ENCODE measurements around the gene TCF21.
A peak's percentile ranks its signal among the peaks of the same experiment; 100 is the strongest.
"Not testable (repeated sequence)": the region's sequence is repeated elsewhere in the genome, so short reads cannot be mapped to it uniquely, and the experiment has no call there.

TCF21 gene

DNA sequence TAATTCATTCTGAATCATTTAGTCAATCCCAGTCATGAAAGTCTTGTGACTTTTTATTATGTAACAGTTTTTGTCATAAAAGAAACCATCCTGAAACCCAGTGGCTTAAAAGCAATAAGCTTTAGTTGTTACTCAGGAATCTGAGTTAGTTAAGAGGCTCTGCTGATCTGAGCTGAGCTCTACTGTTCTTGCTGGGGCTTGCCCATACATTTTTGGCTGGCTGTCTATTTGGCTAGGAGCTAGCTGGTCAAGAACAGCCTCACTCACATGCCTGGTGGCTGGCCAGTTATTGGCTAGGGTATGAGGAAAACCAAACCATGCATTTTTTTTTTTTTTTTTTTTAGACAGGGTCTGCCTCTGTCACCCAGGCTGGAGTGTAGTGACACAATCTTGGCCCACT lies 10.6 kb downstream of the TCF21 start:
- H3K27me3 ChIP-seq (ENCODE audit: control insufficient read depth, insufficient read depth, low read length), result peaks cover 42% of the 10 kb centered on the region

DNA sequence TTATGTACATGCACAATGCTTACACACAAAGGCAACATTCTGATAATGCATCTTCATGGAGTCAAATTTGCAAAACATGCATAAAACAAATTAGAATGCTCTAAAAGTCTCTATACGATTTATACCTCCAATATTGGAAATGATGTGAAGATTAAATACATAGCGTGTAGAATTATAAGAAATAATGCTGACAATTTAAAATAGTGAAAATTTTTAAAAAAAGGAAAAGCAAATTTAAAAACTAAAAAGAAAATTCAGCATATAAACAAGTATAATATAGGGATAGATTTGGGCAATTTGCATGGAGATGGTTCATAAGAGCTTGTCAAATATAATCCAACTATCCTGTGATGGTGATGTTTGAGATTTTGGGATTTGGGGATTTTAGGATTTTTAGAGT lies 14.9 kb downstream of the TCF21 start:
- H3K4me3 ChIP-seq (ENCODE audit: low read depth, low read length), result no peak overlapping the region
- no peaks in the 10 kb centered on the region for H3K36me3 ChIP-seq (ENCODE audit: control insufficient read depth, insufficient read depth, low read length)
- H3K4me1 ChIP-seq (ENCODE audit: control insufficient read depth, insufficient read depth, low read length), result no peaks in the 10 kb centered on the region
- H3K9ac ChIP-seq (ENCODE audit: low read depth, low read length), result no peak overlapping the region
- H3K27ac ChIP-seq (ENCODE audit: low read depth, low read length), result no peak overlapping the region
- no peaks in the 10 kb centered on the region for H3K9me3 ChIP-seq (ENCODE audit: control insufficient read depth, insufficient read depth, low read length)
- no peaks in the 10 kb centered on the region; the same call in 1 of the 2 replicates for H3K27me3 ChIP-seq (ENCODE audit: control insufficient read depth, insufficient read depth, low read length)

More for the DNA sequence above, 10.6 kb downstream of the TCF21 start:
- Histone ChIP-seq H3K4me3 (ENCODE audit: low read depth, low read length) (no peak overlapping the region), H3K27ac (ENCODE audit: low read depth, low read length) (no peak overlapping the region), H3K36me3 (ENCODE audit: control insufficient read depth, insufficient read depth, low read length) (no peaks in the 10 kb centered on the region), H3K9me3 (ENCODE audit: control insufficient read depth, insufficient read depth, low read length) (no peaks in the 10 kb centered on the region), H3K9ac (ENCODE audit: low read depth, low read length) (no peak overlapping the region), H3K4me1 (ENCODE audit: control insufficient read depth, insufficient read depth, low read length) (peaks cover 11% of the 10 kb centered on the region)

DNA sequence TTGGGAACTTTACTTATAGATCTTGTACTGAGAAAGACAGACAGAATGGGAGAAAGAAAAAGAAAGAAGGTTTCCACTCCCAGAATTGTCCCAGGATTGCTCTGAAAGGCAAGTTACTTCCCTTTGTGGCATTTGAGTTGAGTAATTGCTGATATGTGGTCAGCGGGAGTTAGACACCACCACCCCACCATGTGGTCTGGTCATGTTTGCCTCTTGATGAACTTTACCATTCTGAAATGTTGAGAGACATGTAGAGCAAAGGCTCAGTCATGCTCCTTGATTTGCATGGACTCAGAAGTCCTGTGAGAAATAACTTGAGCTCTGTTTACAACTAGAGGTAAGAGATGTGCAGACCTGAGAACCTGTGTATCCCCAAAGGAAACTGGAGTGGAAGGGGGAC lies 17.1 kb downstream of the TCF21 start:
- Histone ChIP-seq H3K27me3 (ENCODE audit: control insufficient read depth, insufficient read depth, low read length) (no peaks in the 10 kb centered on the region; the same call in 1 of the 2 replicates), H3K4me3 (ENCODE audit: low read depth, low read length) (no peak overlapping the region), H3K4me1 (ENCODE audit: control insufficient read depth, insufficient read depth, low read length) (no peaks in the 10 kb centered on the region), H3K9me3 (ENCODE audit: control insufficient read depth, insufficient read depth, low read length) (no peaks in the 10 kb centered on the region), H3K27ac (ENCODE audit: low read depth, low read length) (no peak overlapping the region), H3K9ac (ENCODE audit: low read depth, low read length) (no peak overlapping the region), H3K36me3 (ENCODE audit: control insufficient read depth, insufficient read depth, low read length) (no peaks in the 10 kb centered on the region)

DNA sequence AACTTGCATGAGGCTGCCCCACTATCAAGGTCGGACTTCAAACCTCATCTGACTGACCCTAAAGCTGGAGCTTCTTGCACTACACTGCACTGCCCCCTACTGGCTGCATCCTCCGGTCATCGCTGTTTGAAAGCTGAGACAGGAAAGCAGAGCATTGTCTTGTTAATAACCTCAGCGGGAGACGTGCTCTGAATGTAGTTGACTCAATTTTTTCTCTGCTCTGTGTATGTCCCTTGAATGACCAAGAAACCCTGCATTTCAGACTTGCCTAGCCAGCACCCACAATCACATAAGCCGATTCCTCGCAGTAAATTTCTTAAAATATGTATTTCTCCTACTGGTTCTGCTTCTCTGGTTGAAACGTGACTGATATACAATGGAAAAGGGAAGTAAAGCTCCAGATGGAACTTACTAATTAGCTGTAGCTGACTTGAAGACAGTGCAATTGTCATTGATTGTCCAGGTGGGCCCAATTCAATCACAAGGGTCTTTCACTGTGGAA lies 27.8 kb downstream of the TCF21 start:
- no peak overlapping the region for H3K9ac ChIP-seq (ENCODE audit: low read depth, low read length)
- H3K9me3 ChIP-seq (ENCODE audit: control insufficient read depth, insufficient read depth, low read length), result peaks cover 4% of the 10 kb centered on the region; the same call in 1 of the 2 replicates
- H3K4me1 ChIP-seq (ENCODE audit: control insufficient read depth, insufficient read depth, low read length), result peaks cover 19% of the 10 kb centered on the region
- H3K27ac ChIP-seq (ENCODE audit: low read depth, low read length), result peak overlapping the region; percentile 79
- H3K27me3 ChIP-seq (ENCODE audit: control insufficient read depth, insufficient read depth, low read length), result no peaks in the 10 kb centered on the region
- H3K36me3 ChIP-seq (ENCODE audit: control insufficient read depth, insufficient read depth, low read length), result no peaks in the 10 kb centered on the region
- peak overlapping the region; percentile 36 for H3K4me3 ChIP-seq (ENCODE audit: low read depth, low read length)

DNA sequence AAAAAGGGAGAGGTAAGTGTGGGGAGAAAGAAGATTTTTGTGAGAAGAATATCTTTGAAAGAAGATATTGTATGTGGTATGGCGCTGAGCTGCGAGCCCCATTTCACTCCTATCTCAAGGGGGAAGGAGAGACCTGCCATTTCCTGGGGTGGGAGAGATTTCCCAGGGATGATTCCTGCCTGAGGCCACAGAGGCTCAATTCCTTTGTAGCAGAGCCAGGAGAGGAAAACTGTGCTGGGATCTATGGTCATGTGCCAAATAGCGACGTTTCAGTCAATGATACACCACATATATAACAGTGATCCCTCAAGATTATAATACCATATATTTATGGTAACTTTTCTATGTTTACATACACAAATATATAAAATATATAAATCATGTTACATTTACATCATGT lies 28.9 kb downstream of the TCF21 start:
- Histone ChIP-seq H3K9ac (ENCODE audit: low read depth, low read length) (no peak overlapping the region), H3K9me3 (ENCODE audit: control insufficient read depth, insufficient read depth, low read length) (peaks cover 4% of the 10 kb centered on the region; the same call in 1 of the 2 replicates), H3K4me3 (ENCODE audit: low read depth, low read length) (no peak overlapping the region), H3K27ac (ENCODE audit: low read depth, low read length) (no peak overlapping the region), H3K4me1 (ENCODE audit: control insufficient read depth, insufficient read depth, low read length) (peaks cover 19% of the 10 kb centered on the region), H3K36me3 (ENCODE audit: control insufficient read depth, insufficient read depth, low read length) (no peaks in the 10 kb centered on the region), H3K27me3 (ENCODE audit: control insufficient read depth, insufficient read depth, low read length) (no peaks in the 10 kb centered on the region)

DNA sequence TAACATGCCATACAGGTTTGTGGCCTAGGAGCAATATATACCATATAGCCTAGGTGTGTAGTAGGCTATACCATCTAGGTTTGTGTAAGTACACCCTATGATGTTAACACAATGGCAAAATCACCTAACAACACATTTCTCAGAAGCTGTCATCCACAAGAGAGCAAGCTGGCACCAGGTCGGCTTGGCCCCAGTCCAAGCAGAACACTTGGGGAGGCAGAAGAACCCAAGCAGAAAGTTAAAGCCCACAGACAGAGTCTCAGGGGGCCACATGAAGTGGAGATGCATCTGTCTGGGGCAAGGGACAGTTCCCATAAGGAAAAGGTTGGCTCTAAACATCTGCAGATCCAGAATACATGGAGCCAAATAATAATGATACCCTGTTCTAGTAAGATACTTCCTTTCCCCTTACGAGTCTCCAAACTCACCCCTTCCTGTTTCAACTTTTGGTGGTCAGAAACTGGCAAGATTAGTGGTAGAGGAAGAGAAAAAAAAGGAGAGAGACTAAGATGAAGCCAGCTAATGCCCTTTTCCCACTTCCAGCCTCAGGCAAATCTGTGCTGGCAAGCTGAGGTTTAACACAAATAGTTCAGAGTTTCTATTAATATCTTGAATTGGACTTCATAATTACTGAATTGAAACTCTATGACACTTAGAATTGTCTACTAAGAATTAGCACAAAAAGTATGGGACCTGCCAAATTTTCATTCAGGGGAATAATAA lies 29.5 kb downstream of the TCF21 start:
- peaks cover 19% of the 10 kb centered on the region for H3K4me1 ChIP-seq (ENCODE audit: control insufficient read depth, insufficient read depth, low read length)

DNA sequence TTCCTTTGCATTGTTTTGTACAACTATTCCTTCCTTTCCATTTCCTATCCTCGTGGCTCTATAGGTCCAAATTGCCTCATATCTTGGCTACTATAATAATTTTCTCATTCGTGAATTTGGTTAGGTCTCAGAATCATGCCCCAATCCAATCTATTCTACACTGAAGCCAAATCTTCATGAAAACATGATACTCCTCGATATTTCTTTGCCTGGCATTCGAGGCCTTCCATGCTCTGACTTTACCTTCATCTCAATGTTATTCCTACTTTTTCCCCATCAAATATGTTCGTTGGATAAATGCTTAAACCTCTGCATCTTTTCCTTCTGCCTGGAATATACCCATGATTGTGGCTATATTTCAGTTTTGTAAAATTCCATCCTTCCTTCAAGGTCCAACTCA lies 30.4 kb downstream of the TCF21 start:
- Histone ChIP-seq H3K27ac (ENCODE audit: low read depth, low read length) (no peak overlapping the region), H3K9me3 (ENCODE audit: control insufficient read depth, insufficient read depth, low read length) (no peaks in the 10 kb centered on the region), H3K9ac (ENCODE audit: low read depth, low read length) (no peak overlapping the region)

More for the DNA sequence above, 29.5 kb downstream of the TCF21 start:
- no peaks in the 10 kb centered on the region for H3K27me3 ChIP-seq (ENCODE audit: control insufficient read depth, insufficient read depth, low read length)
- H3K9me3 ChIP-seq (ENCODE audit: control insufficient read depth, insufficient read depth, low read length), result peaks cover 3% of the 10 kb centered on the region; the same call in 1 of the 2 replicates
- no peak overlapping the region for H3K27ac ChIP-seq (ENCODE audit: low read depth, low read length)
- no peak overlapping the region for H3K9ac ChIP-seq (ENCODE audit: low read depth, low read length)
- H3K4me3 ChIP-seq (ENCODE audit: low read depth, low read length), result no peak overlapping the region
- no peaks in the 10 kb centered on the region for H3K36me3 ChIP-seq (ENCODE audit: control insufficient read depth, insufficient read depth, low read length)

DNA sequence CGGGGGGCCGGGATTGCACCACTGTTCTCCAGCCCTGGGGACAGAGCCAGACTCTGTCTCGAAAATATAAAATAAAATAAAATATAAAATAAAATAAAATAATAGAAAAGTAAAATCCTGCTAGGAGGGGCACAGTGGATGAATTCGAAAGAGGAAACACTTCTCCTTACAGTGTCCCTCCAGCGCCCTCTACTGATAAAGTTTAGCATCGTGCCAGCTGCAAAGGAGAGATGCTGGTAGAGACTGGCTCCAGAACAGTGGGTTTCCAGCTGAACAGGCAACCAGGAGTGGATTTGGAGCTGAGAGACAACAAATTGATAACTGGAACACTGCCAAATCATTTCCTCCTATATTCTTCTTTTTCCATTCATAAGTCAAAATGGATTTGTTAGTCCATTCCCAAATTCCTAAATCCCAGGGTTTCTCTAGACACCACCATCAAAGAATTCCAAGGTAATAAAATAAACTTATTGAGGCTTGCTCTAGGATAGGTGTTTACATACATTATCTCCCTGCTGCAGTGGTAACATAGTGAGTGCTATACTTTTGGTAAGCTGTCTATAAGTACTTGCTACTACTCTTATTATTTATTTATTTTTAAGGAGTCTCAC lies 32.4 kb downstream of the TCF21 start:
- no peaks in the 10 kb centered on the region for H3K36me3 ChIP-seq (ENCODE audit: control insufficient read depth, insufficient read depth, low read length)
- no peak overlapping the region for H3K9ac ChIP-seq (ENCODE audit: low read depth, low read length)
- H3K4me1 ChIP-seq (ENCODE audit: control insufficient read depth, insufficient read depth, low read length), result peaks cover 25% of the 10 kb centered on the region
- H3K4me3 ChIP-seq (ENCODE audit: low read depth, low read length), result no peak overlapping the region
- no peaks in the 10 kb centered on the region for H3K9me3 ChIP-seq (ENCODE audit: control insufficient read depth, insufficient read depth, low read length)
- no peak overlapping the region for H3K27ac ChIP-seq (ENCODE audit: low read depth, low read length)
- H3K27me3 ChIP-seq (ENCODE audit: control insufficient read depth, insufficient read depth, low read length), result no peaks in the 10 kb centered on the region

More for the DNA sequence above, 30.4 kb downstream of the TCF21 start:
- no peaks in the 10 kb centered on the region for H3K27me3 ChIP-seq (ENCODE audit: control insufficient read depth, insufficient read depth, low read length)
- H3K4me3 ChIP-seq (ENCODE audit: low read depth, low read length), result no peak overlapping the region
- H3K36me3 ChIP-seq (ENCODE audit: control insufficient read depth, insufficient read depth, low read length), result no peaks in the 10 kb centered on the region
- H3K4me1 ChIP-seq (ENCODE audit: control insufficient read depth, insufficient read depth, low read length), result peaks cover 22% of the 10 kb centered on the region

DNA sequence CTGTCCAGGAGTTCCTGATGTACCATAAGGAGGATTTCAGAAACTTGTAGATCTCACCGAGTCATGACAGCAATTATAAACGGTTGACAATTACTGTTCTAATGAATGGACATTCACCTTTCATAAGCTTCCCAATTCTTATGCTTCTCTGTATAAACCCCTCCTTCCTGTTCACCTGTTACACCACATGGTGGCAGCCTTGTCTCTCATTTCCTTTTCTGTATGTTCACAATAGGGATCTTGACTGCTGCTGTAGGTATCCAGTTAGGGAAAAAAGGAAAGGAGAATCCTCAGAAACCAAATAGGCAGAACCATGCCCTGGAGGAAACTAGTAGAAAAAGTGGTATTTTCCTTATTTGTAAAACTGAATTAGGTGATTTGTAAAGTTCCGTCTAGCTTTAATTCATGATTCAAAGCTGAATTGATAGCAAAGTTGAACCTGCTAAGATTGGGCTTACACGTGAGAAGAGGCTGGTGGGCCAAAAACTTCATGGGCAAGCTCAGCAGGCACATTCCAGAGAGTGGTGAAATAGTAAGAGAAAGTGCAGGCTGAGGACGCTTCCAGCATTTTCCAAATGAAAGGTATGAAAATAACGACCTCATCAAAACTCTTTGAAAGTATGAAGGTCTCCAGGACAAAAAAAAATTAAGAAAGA lies 35.2 kb downstream of the TCF21 start:
- peak overlapping the region; percentile 24 for H3K27ac ChIP-seq (ENCODE audit: low read depth, low read length)
- H3K4me3 ChIP-seq (ENCODE audit: low read depth, low read length), result peak overlapping the region; percentile 48
- H3K36me3 ChIP-seq (ENCODE audit: control insufficient read depth, insufficient read depth, low read length), result no peaks in the 10 kb centered on the region
- H3K27me3 ChIP-seq (ENCODE audit: control insufficient read depth, insufficient read depth, low read length), result no peaks in the 10 kb centered on the region
- H3K4me1 ChIP-seq (ENCODE audit: control insufficient read depth, insufficient read depth, low read length), result peaks cover 12% of the 10 kb centered on the region; the same call in 1 of the 2 replicates
- no peak overlapping the region for H3K9ac ChIP-seq (ENCODE audit: low read depth, low read length)
- H3K9me3 ChIP-seq (ENCODE audit: control insufficient read depth, insufficient read depth, low read length), result no peaks in the 10 kb centered on the region

DNA sequence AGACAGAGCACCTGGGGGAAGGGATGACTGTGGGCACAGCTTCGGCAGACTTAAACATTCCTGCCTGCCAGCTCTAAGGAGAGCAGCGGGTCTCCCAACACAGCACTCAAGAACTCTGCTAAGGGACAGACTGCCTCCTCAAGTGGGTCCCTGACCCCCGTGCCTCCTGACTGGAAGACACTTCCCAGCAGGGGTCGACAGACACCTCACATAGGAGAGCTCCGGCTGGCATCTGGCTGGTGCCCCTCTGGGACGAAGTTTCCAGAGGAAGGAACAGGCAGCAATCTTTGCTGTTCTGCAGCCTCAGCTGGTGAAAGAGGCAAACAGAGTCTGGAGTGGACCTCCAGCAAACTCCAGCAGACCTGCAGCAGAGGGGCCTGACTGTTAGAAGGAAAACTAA lies 42.3 kb downstream of the TCF21 start:
- H3K9me3 ChIP-seq (ENCODE audit: control insufficient read depth, insufficient read depth, low read length); H3K36me3 ChIP-seq (ENCODE audit: control insufficient read depth, insufficient read depth, low read length); H3K27ac ChIP-seq (ENCODE audit: low read depth, low read length); H3K9ac ChIP-seq (ENCODE audit: low read depth, low read length); H3K27me3 ChIP-seq (ENCODE audit: control insufficient read depth, insufficient read depth, low read length); H3K4me1 ChIP-seq (ENCODE audit: control insufficient read depth, insufficient read depth, low read length); H3K4me3 ChIP-seq (ENCODE audit: low read depth, low read length): not testable (repeated sequence)

DNA sequence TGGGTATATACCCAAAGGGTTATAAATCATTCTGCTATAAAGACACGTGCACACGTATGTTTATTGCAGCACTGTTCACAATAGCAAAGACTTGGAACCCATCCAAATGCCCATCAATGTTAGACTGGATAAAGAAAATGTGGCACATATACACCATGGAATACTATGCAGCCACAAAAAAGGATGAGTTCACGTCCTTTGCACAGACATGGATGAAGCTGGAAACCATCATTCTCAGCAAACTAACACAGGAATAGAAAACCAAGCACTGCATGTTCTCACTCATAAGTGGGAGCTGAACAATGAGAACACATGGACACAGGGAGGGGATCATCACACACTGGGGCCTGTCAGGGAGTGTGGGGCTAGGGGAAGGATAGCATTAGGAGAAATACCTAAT lies 47.4 kb downstream of the TCF21 start:
- not testable (repeated sequence) for H3K4me1 ChIP-seq (ENCODE audit: control insufficient read depth, insufficient read depth, low read length); H3K27me3 ChIP-seq (ENCODE audit: control insufficient read depth, insufficient read depth, low read length); H3K27ac ChIP-seq (ENCODE audit: low read depth, low read length); H3K4me3 ChIP-seq (ENCODE audit: low read depth, low read length); H3K36me3 ChIP-seq (ENCODE audit: control insufficient read depth, insufficient read depth, low read length); H3K9me3 ChIP-seq (ENCODE audit: control insufficient read depth, insufficient read depth, low read length); H3K9ac ChIP-seq (ENCODE audit: low read depth, low read length)

Measured in HUES48 (cell line).